ENCODE data around the gene CORO2A. TPM values are rescaled to one million over a fixed set of nuclear protein-coding genes. Genes with fewer than 3 reads are reported as not detected.

The CORO2A gene
- polyA plus RNA-seq, 1 of the 3 experiments (the other 2 are of a cell fraction): 2.3 TPM

DNA sequence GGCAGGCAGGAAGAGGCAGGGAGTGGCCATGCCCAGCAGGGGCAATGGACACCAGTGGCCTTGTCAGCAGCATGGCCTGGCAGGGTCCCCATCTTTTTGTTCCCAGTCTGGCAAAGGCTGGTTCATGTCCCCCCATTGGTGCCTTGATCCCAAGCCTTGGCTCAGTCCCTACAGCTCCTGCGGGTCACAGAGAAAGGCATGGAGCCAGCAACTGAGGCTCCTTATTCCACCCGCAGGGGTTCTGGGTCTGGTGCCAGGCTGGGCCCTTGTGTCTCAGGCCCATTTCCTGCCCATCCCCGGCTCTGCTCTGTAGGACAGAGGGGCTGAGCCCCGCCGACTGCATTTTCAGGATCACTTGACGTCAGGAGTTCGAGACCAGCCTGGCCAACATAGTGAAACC, 87.4 kb downstream of the CORO2A start:
- no peak overlapping the region for H3K27ac ChIP-seq (ENCODE audit: low read depth in 2 of 2, low read length in 1 of 2)
- ChIA-PET POLR2A (no interaction called here), CTCF (interaction anchor here (1.0 to 1.5 kb wide), 2 partner anchors 25 to 31 kb away, joined by 3 read pairs; no protein-coding TSS in a partner anchor)
- no peak overlapping the region for H3K4me2 ChIP-seq
- no peak overlapping the region for H2AFZ ChIP-seq (ENCODE audit: low read depth)
- H3K36me3 ChIP-seq (replicated peaks in 1 of 2; ENCODE audit: control insufficient read depth in 1 of 2, insufficient read depth in 2 of 2, low read length in 1 of 2): peaks cover 3 to 16% of the 10 kb centered on the region in 2 experiments
- no peak overlapping the region for H3K4me3 ChIP-seq (ENCODE audit: low read depth in 2 of 2, low read length in 1 of 2)
- no peak overlapping the region for H3K9ac ChIP-seq
- DNase-seq: no peak
- no peaks in the 10 kb centered on the region for H3K4me1 ChIP-seq (ENCODE audit: control insufficient read depth in 1 of 2, insufficient read depth in 2 of 2, low read depth in 1 of 2, low read length in 1 of 2)
- H3F3A ChIP-seq (replicated peaks; ENCODE audit: insufficient read depth): no peaks in the 10 kb centered on the region
- 100% methylated on average over 1 of the region's 7 CpGs for WGBS (ENCODE audit: low lambda C conversion rate)
- H4K20me1 ChIP-seq (ENCODE audit: insufficient read depth): no peaks in the 10 kb centered on the region
- H3K9me3 ChIP-seq: no peaks in the 10 kb centered on the region
- TF ChIP-seq MEF2A (IDR thresholded peaks at IDR 0.05; ENCODE audit: borderline replicate concordance, low read depth) (no peak), ELF1 (IDR thresholded peaks at IDR 0.05) (no peak), TCF12 (IDR thresholded peaks at IDR 0.05) (no peak), RFX5 (IDR thresholded peaks at IDR 0.05; ENCODE audit: low read length) (no peak), NFIC (IDR thresholded peaks at IDR 0.05; ENCODE audit: borderline replicate concordance) (no peak), GATA2 (CRISPR knock-in tag; IDR thresholded peaks at IDR 0.05) (no peak), FOXM1 (IDR thresholded peaks at IDR 0.05; ENCODE audit: low read depth) (no peak), SIN3A (IDR thresholded peaks at IDR 0.05; ENCODE audit: borderline replicate concordance, low read depth, low read length) (no peak), SMC3 (IDR thresholded peaks at IDR 0.05; ENCODE audit: low read depth, low read length) (no peak), TAF1 (IDR thresholded peaks at IDR 0.05; ENCODE audit: borderline replicate concordance, low read depth, low read length) (no peak), NRF1 (IDR thresholded peaks at IDR 0.05; ENCODE audit: low read depth, low read length) (no peak), MXI1 (IDR thresholded peaks at IDR 0.05; ENCODE audit: low read depth, low read length) (no peak), GABPA (IDR thresholded peaks at IDR 0.05; ENCODE audit: low read depth) (no peak)
- TF ChIP-seq, protein P1, sequence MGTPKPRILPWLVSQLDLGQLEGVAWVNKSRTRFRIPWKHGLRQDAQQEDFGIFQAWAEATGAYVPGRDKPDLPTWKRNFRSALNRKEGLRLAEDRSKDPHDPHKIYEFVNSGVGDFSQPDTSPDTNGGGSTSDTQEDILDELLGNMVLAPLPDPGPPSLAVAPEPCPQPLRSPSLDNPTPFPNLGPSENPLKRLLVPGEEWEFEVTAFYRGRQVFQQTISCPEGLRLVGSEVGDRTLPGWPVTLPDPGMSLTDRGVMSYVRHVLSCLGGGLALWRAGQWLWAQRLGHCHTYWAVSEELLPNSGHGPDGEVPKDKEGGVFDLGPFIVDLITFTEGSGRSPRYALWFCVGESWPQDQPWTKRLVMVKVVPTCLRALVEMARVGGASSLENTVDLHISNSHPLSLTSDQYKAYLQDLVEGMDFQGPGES (IDR thresholded peaks at IDR 0.05; ENCODE audit: low read depth, low read length): no peak
- TF ChIP-seq, protein P2, sequence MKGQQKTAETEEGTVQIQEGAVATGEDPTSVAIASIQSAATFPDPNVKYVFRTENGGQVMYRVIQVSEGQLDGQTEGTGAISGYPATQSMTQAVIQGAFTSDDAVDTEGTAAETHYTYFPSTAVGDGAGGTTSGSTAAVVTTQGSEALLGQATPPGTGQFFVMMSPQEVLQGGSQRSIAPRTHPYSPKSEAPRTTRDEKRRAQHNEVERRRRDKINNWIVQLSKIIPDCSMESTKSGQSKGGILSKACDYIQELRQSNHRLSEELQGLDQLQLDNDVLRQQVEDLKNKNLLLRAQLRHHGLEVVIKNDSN (IDR thresholded peaks at IDR 0.05; ENCODE audit: borderline replicate concordance, low read depth): no peak
- TF ChIP-seq, protein P3, sequence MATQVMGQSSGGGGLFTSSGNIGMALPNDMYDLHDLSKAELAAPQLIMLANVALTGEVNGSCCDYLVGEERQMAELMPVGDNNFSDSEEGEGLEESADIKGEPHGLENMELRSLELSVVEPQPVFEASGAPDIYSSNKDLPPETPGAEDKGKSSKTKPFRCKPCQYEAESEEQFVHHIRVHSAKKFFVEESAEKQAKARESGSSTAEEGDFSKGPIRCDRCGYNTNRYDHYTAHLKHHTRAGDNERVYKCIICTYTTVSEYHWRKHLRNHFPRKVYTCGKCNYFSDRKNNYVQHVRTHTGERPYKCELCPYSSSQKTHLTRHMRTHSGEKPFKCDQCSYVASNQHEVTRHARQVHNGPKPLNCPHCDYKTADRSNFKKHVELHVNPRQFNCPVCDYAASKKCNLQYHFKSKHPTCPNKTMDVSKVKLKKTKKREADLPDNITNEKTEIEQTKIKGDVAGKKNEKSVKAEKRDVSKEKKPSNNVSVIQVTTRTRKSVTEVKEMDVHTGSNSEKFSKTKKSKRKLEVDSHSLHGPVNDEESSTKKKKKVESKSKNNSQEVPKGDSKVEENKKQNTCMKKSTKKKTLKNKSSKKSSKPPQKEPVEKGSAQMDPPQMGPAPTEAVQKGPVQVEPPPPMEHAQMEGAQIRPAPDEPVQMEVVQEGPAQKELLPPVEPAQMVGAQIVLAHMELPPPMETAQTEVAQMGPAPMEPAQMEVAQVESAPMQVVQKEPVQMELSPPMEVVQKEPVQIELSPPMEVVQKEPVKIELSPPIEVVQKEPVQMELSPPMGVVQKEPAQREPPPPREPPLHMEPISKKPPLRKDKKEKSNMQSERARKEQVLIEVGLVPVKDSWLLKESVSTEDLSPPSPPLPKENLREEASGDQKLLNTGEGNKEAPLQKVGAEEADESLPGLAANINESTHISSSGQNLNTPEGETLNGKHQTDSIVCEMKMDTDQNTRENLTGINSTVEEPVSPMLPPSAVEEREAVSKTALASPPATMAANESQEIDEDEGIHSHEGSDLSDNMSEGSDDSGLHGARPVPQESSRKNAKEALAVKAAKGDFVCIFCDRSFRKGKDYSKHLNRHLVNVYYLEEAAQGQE (IDR thresholded peaks at IDR 0.05; ENCODE audit: low read depth, low read length): no peak
- TF ChIP-seq, protein P4, sequence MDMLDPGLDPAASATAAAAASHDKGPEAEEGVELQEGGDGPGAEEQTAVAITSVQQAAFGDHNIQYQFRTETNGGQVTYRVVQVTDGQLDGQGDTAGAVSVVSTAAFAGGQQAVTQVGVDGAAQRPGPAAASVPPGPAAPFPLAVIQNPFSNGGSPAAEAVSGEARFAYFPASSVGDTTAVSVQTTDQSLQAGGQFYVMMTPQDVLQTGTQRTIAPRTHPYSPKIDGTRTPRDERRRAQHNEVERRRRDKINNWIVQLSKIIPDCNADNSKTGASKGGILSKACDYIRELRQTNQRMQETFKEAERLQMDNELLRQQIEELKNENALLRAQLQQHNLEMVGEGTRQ (IDR thresholded peaks at IDR 0.05; ENCODE audit: borderline replicate concordance, low read depth, low read length): no peak
- no peaks in the 10 kb centered on the region for H3K27me3 ChIP-seq (ENCODE audit: insufficient read depth)
- no peaks in the 10 kb centered on the region for H3K9me2 ChIP-seq
- H3K79me2 ChIP-seq (ENCODE audit: insufficient read depth): no peaks in the 10 kb centered on the region
